Measurements from ENCODE around the gene ZNF524. TPM values are rescaled to one million over a fixed set of nuclear protein-coding genes. Genes with fewer than 3 reads are reported as not detected.
A peak's percentile ranks its signal among the peaks of the same experiment; 100 is the strongest.

ZNF524 gene
- polyA plus RNA-seq, 1 of the 3 experiments (the other 2 are of a cell fraction): 7.3 TPM

DNA sequence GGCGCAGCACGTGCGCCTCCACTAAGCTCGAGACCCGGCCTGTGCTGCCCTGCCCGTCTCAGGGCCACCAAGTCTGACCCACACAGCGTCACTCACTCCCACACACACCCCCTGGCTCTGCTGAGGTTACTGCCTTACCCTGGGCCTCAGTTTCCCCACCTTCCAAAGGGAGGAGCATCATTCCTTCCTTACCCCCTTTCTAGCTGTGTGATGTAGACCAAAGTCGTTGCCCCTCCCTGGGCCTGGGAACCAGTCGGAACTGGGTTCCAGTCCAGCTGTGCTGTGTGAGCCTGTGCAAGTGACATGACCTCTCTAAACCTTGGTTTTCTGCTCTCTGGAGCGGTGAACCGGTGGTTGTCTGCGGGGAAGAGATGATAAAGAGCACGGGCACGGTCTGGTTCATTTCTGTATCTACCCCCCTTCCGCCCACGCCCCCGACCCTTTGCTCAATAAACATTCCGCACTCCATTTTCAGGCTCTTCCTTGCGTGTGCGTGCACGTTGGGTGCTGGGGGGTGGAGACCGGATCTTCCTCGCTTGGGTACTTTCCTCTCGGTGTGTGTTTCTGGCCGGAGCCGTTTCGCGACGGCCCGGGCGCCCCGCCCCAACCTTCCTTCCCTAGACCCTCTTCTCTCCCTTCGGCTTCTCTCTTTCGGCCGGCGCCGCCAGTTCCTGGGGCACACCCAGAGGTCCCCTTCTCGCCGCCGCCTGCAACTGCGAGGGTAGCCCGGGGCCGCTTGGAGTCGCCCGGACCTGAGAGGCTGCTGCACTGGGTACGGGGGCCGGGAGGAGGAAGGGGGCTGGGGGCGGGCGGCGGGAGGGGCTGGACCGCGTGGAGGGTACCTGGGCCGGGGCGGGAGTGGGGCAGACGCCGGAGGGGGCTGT lies 43.2 kb downstream of the ZNF524 start, which contains the start of gene ZNF581 (continued):
- TF ChIP-seq, protein P1, sequence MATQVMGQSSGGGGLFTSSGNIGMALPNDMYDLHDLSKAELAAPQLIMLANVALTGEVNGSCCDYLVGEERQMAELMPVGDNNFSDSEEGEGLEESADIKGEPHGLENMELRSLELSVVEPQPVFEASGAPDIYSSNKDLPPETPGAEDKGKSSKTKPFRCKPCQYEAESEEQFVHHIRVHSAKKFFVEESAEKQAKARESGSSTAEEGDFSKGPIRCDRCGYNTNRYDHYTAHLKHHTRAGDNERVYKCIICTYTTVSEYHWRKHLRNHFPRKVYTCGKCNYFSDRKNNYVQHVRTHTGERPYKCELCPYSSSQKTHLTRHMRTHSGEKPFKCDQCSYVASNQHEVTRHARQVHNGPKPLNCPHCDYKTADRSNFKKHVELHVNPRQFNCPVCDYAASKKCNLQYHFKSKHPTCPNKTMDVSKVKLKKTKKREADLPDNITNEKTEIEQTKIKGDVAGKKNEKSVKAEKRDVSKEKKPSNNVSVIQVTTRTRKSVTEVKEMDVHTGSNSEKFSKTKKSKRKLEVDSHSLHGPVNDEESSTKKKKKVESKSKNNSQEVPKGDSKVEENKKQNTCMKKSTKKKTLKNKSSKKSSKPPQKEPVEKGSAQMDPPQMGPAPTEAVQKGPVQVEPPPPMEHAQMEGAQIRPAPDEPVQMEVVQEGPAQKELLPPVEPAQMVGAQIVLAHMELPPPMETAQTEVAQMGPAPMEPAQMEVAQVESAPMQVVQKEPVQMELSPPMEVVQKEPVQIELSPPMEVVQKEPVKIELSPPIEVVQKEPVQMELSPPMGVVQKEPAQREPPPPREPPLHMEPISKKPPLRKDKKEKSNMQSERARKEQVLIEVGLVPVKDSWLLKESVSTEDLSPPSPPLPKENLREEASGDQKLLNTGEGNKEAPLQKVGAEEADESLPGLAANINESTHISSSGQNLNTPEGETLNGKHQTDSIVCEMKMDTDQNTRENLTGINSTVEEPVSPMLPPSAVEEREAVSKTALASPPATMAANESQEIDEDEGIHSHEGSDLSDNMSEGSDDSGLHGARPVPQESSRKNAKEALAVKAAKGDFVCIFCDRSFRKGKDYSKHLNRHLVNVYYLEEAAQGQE (IDR thresholded peaks at IDR 0.05; ENCODE audit: low read depth, low read length): 0 out of 2 replicates have a peak, but pooled peaks have one; percentile 38
- TF ChIP-seq NRF1 (IDR thresholded peaks at IDR 0.05; ENCODE audit: low read depth, low read length) (no peak), RCOR1 (IDR thresholded peaks at IDR 0.05; ENCODE audit: low read length) (no peak), TEAD4 (IDR thresholded peaks at IDR 0.05; ENCODE audit: borderline replicate concordance, insufficient read depth) (0 out of 2 replicates have a peak, but pooled peaks have one; percentile 19), RXRA (IDR thresholded peaks at IDR 0.05; ENCODE audit: borderline replicate concordance, low read depth) (no peak; the same call in 1 of the 2 replicates), GABPA (IDR thresholded peaks at IDR 0.05; ENCODE audit: low read depth) (peak; percentile 79), SMC3 (IDR thresholded peaks at IDR 0.05; ENCODE audit: low read depth, low read length) (no peak), MXI1 (IDR thresholded peaks at IDR 0.05; ENCODE audit: low read depth, low read length) (peak; percentile 78), JUND (IDR thresholded peaks at IDR 0.05) (peak; percentile 40; the same call in 1 of the 2 replicates), FOXM1 (IDR thresholded peaks at IDR 0.05; ENCODE audit: low read depth) (no peak), YY1 (IDR thresholded peaks at IDR 0.05; ENCODE audit: low read depth) (peak; percentile 67; the same call in 1 of the 2 replicates), EP300 (IDR thresholded peaks at IDR 0.05; ENCODE audit: borderline replicate concordance in 1 of 2, low read depth in 1 of 2, low read length in 1 of 2) (peak in 1 of 2 experiments; percentile 34; a peak in 1 of 4 replicates), NFIC (IDR thresholded peaks at IDR 0.05; ENCODE audit: borderline replicate concordance) (no peak), FOSL2 (IDR thresholded peaks at IDR 0.05; ENCODE audit: borderline replicate concordance, low read depth) (peak; percentile 18; the same call in 1 of the 2 replicates), GATA2 (CRISPR knock-in tag; IDR thresholded peaks at IDR 0.05) (no peak), TAF1 (IDR thresholded peaks at IDR 0.05; ENCODE audit: borderline replicate concordance, low read depth, low read length) (peak; percentile 79)
- TF ChIP-seq, protein P2, sequence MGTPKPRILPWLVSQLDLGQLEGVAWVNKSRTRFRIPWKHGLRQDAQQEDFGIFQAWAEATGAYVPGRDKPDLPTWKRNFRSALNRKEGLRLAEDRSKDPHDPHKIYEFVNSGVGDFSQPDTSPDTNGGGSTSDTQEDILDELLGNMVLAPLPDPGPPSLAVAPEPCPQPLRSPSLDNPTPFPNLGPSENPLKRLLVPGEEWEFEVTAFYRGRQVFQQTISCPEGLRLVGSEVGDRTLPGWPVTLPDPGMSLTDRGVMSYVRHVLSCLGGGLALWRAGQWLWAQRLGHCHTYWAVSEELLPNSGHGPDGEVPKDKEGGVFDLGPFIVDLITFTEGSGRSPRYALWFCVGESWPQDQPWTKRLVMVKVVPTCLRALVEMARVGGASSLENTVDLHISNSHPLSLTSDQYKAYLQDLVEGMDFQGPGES (IDR thresholded peaks at IDR 0.05; ENCODE audit: low read depth, low read length): no peak
- TF ChIP-seq, protein P3, sequence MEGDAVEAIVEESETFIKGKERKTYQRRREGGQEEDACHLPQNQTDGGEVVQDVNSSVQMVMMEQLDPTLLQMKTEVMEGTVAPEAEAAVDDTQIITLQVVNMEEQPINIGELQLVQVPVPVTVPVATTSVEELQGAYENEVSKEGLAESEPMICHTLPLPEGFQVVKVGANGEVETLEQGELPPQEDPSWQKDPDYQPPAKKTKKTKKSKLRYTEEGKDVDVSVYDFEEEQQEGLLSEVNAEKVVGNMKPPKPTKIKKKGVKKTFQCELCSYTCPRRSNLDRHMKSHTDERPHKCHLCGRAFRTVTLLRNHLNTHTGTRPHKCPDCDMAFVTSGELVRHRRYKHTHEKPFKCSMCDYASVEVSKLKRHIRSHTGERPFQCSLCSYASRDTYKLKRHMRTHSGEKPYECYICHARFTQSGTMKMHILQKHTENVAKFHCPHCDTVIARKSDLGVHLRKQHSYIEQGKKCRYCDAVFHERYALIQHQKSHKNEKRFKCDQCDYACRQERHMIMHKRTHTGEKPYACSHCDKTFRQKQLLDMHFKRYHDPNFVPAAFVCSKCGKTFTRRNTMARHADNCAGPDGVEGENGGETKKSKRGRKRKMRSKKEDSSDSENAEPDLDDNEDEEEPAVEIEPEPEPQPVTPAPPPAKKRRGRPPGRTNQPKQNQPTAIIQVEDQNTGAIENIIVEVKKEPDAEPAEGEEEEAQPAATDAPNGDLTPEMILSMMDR (IDR thresholded peaks at IDR 0.05): no peak
- TF ChIP-seq, protein P4, sequence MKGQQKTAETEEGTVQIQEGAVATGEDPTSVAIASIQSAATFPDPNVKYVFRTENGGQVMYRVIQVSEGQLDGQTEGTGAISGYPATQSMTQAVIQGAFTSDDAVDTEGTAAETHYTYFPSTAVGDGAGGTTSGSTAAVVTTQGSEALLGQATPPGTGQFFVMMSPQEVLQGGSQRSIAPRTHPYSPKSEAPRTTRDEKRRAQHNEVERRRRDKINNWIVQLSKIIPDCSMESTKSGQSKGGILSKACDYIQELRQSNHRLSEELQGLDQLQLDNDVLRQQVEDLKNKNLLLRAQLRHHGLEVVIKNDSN (IDR thresholded peaks at IDR 0.05; ENCODE audit: borderline replicate concordance, low read depth): peak; percentile 42; the same call in 1 of the 2 replicates
- TF ChIP-seq, protein P5, sequence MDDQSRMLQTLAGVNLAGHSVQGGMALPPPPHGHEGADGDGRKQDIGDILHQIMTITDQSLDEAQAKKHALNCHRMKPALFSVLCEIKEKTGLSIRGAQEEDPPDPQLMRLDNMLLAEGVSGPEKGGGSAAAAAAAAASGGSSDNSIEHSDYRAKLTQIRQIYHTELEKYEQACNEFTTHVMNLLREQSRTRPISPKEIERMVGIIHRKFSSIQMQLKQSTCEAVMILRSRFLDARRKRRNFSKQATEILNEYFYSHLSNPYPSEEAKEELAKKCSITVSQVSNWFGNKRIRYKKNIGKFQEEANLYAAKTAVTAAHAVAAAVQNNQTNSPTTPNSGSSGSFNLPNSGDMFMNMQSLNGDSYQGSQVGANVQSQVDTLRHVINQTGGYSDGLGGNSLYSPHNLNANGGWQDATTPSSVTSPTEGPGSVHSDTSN (IDR thresholded peaks at IDR 0.05): peak; percentile 57
